Esophagus squamous epithelium (tissue), 5 donors: ENCODE results near the gene SNX9. TPM values are rescaled to one million over a fixed set of nuclear protein-coding genes. Genes with fewer than 3 reads are reported as not detected.
"Not testable (repeated sequence)": the region's sequence is repeated elsewhere in the genome, so short reads cannot be mapped to it uniquely, and the experiment has no call there.

Experiments
- DNase-seq: peaks from one replicate; lab custom pipeline; 2025; lab: John Stamatoyannopoulos, UW
- H3K27ac ChIP-seq, 4 donors: fragments of 200-600 bp; sonication (generic); one replicate each; pipeline ENCODE4 v1.5.1; 2016 to 2019; ENCODE audit warnings: mild to moderate bottlenecking in 1 of 4
- H3K27me3 ChIP-seq, 4 donors: fragments of 200-600 bp; sonication (generic); 1 replicate in 3 of 4; 2 replicates in 1 of 4; pipeline versions ENCODE4 v1.5.1 to v1.6.0; 2017 to 2021; ENCODE audit warnings: antibody characterized with exemption in 1 of 4
- H3K36me3 ChIP-seq, 3 donors: fragments of 200-600 bp; sonication (generic); one replicate each; pipeline ENCODE4 v1.5.1; 2016 to 2019
- H3K4me1 ChIP-seq, 3 donors: fragments of 200-600 bp; sonication (generic); one replicate each; pipeline ENCODE4 v1.5.1; 2017 to 2019
- H3K4me3 ChIP-seq, 4 donors: fragments of 200-600 bp; sonication (generic); 1 replicate in 3 of 4; 2 replicates in 1 of 4; pipeline ENCODE4 v1.5.1; 2016 to 2019; ENCODE audit warnings: mild to moderate bottlenecking in 2 of 4, moderate library complexity in 1 of 4
- H3K9me3 ChIP-seq, 3 donors: fragments of 200-600 bp; sonication (generic); one replicate each; pipeline ENCODE4 v1.5.1; 2016 to 2019
- POLR2A ChIP-seq, 4 donors: fragments of 450-650 bp; IDR thresholded peaks; one replicate each; pipeline ENCODE4 v1.6.1; 2017; ENCODE audit warnings: antibody characterized with exemption in 4 of 4, mild to moderate bottlenecking in 4 of 4, moderate library complexity in 3 of 4
- WGBS, 2 donors: methylation state at CpG; one replicate each; pipeline ENCODE4 v1.1.5; 2018; 5-methylcytosine and 5-hydroxymethylcytosine counted together
- intact Hi-C: fragments of 100-400 bp; cut with DNase I; formaldehyde crosslinking; loops from one replicate; pipeline ENCODE4 v1.15.0; 2022
- total RNA-seq, 4 donors: library from RNA; depleted of rRNA; stranded (reverse); fragments of >200 nt; gene quantifications; one replicate each; pipeline ENCODE4 v1.1.0, GENCODE V29; 2016
- TF ChIP-seq, protein P1 (sequence below), 6 experiments: fragments of 450-650 bp in 4 of 6; fragments of 200-600 bp in 2 of 6; sonication (generic) in 2 of 6; IDR thresholded peaks; one replicate each; pipeline ENCODE4 v1.5.1; 2016 to 2019; ENCODE audit warnings: antibody characterized with exemption in 6 of 6, mild to moderate bottlenecking in 4 of 6, moderate library complexity in 4 of 6
- donor health status: DM: yes; HTN: yes; CAD: no.

Gene SNX9
- total RNA-seq, 4 donors from 2014 or later = 19.9 to 39.9 (median 33.5) TPM

GRCh38 chr6:157937916-157938315 lies 114.9 kb downstream of the SNX9 start:
- TF ChIP-seq, protein P1, sequence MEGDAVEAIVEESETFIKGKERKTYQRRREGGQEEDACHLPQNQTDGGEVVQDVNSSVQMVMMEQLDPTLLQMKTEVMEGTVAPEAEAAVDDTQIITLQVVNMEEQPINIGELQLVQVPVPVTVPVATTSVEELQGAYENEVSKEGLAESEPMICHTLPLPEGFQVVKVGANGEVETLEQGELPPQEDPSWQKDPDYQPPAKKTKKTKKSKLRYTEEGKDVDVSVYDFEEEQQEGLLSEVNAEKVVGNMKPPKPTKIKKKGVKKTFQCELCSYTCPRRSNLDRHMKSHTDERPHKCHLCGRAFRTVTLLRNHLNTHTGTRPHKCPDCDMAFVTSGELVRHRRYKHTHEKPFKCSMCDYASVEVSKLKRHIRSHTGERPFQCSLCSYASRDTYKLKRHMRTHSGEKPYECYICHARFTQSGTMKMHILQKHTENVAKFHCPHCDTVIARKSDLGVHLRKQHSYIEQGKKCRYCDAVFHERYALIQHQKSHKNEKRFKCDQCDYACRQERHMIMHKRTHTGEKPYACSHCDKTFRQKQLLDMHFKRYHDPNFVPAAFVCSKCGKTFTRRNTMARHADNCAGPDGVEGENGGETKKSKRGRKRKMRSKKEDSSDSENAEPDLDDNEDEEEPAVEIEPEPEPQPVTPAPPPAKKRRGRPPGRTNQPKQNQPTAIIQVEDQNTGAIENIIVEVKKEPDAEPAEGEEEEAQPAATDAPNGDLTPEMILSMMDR (IDR thresholded peaks at IDR 0.05) = no peak
- TF ChIP-seq POLR2A (IDR thresholded peaks at IDR 0.05) = no peak
- intact Hi-C loops = no loop called here
- WGBS, 2 donors = 89 to 95% methylated on average over 6 of the region's 6 CpGs
- DNase-seq = no peak
- Histone ChIP-seq H3K9me3 (no peaks in the 10 kb centered on the region), H3K4me1 (no peaks in the 10 kb centered on the region), H3K27me3 (no peaks in the 10 kb centered on the region), H3K4me3 (no peak overlapping the region), H3K36me3 (peaks cover 5 to 100% (median 23%) of the 10 kb centered on the region in 3 donors), H3K27ac (no peak overlapping the region)

GRCh38 chr6:157940375-157941036 lies 117.5 kb downstream of the SNX9 start:
- DNase-seq, H3K4me1 ChIP-seq, H3K4me3 ChIP-seq, intact Hi-C loops, H3K27me3 ChIP-seq, H3K9me3 ChIP-seq: not testable (repeated sequence)
- 71 to 79% methylated on average over 12 of the region's 12 CpGs for WGBS, 2 donors
- peaks cover 14 to 100% (median 33%) of the 10 kb centered on the region in 3 donors for H3K36me3 ChIP-seq
- peak overlapping the region in 1 of 4 donors; percentile 35 for H3K27ac ChIP-seq

- no peak for TF ChIP-seq POLR2A (IDR thresholded peaks at IDR 0.05)
- TF ChIP-seq, protein P1 (IDR thresholded peaks at IDR 0.05) = no peak
- no peaks in the 10 kb centered on the region for H3K27me3 ChIP-seq
- DNase-seq = no peak
- no peak overlapping the region for H3K4me3 ChIP-seq
- intact Hi-C loops = no loop called here
- peaks cover 15 to 100% (median 26%) of the 10 kb centered on the region in 3 donors for H3K36me3 ChIP-seq
- no peaks in the 10 kb centered on the region for H3K9me3 ChIP-seq
- peak overlapping the region in 1 of 4 donors; percentile 35 for H3K27ac ChIP-seq
- WGBS, 2 donors = 88 to 90% methylated on average over 11 to 12 of the region's 13 CpGs
- no peaks in the 10 kb centered on the region for H3K4me1 ChIP-seq
These were observed 118.2 kb downstream of the SNX9 start for GRCh38 chr6:157941101-157941863.

- H3K4me1 ChIP-seq = no peaks in the 10 kb centered on the region
- DNase-seq = no peak
- peaks cover 10 to 90% (median 24%) of the 10 kb centered on the region in 3 donors for H3K36me3 ChIP-seq
- H3K27me3 ChIP-seq = no peaks in the 10 kb centered on the region
- no peak overlapping the region for H3K27ac ChIP-seq
- WGBS, 2 donors = 85% methylated on average over 12 to 14 of the region's 14 CpGs
- no peak for TF ChIP-seq POLR2A (IDR thresholded peaks at IDR 0.05)
- TF ChIP-seq, protein P1 (IDR thresholded peaks at IDR 0.05) = no peak
- no peaks in the 10 kb centered on the region for H3K9me3 ChIP-seq
- H3K4me3 ChIP-seq = no peak overlapping the region
- intact Hi-C loops = no loop called here
These were observed 119.3 kb downstream of the SNX9 start for GRCh38 chr6:157942351-157942750.

DNA sequence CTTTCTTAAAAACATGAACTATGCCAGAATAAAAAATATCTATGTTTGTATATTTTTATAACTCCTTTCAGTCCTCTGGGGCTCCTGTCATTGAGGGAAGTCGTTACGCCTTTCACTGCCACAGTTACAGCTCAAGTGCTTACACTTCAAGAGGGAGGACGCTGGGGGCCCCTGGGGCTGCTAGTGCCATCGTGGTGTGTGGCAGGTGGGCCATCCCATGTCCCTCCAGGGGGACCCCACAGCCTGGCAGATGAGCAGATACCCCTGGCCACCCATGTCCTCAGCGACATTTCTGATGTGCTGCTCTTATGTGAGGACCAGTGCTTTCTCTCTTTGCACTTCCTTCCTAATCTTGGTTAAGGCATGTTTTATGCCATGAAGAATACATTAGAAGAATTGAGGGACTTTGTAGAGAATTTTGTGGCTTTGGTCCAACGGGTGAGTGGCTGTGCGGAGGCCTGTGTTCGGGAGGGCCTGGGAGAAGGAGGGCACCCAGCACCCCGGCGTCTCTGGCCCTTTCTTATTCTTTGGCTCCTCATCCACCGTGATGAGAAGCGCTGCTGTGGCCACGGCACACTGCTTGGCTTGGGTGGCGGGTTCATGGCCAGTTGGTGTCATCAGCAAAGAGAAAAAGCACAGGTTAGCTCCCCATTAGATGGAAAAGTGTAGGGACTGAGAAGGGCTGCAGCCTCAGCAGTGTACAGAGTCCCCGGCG lies 120.4 kb downstream of the SNX9 start:
- WGBS, 2 donors = 84 to 93% methylated on average over 12 to 14 of the region's 16 CpGs
- no peaks in the 10 kb centered on the region for H3K9me3 ChIP-seq
- H3K4me3 ChIP-seq = no peak overlapping the region
- no peaks in the 10 kb centered on the region for H3K4me1 ChIP-seq
- H3K27me3 ChIP-seq = no peaks in the 10 kb centered on the region
- intact Hi-C loops = no loop called here
- H3K27ac ChIP-seq = no peak overlapping the region
- H3K36me3 ChIP-seq = peaks cover 10 to 80% (median 20%) of the 10 kb centered on the region in 3 donors
- TF ChIP-seq, protein P1 (IDR thresholded peaks at IDR 0.05) = no peak
- TF ChIP-seq POLR2A (IDR thresholded peaks at IDR 0.05) = no peak
- DNase-seq = no peak
